ENCODE data around the gene CCDC170.

The CCDC170 gene

GRCh38 chr6:151633526-151634335, 139.9 kb downstream of the CCDC170 start:
- H3K4me3 ChIP-seq (ENCODE audit: low read depth, low read length, poor library complexity, severe bottlenecking) = no peak overlapping the region
- H3K9me3 ChIP-seq (ENCODE audit: low read length) = peaks cover 3% of the 10 kb centered on the region; the same call in 1 of the 2 replicates
- no peaks in the 10 kb centered on the region for H4K20me1 ChIP-seq (ENCODE audit: insufficient read depth, low read length)
- TF ChIP-seq EZH2 (IDR thresholded peaks at IDR 0.05; ENCODE audit: borderline replicate concordance, low read length) (no peak), CTCF (IDR thresholded peaks at IDR 0.05; ENCODE audit: low read length) (no peak)
- H3K4me2 ChIP-seq (ENCODE audit: low read length) = no peak overlapping the region
- H3K9me2 ChIP-seq (ENCODE audit: low read depth, low read length) = no peaks in the 10 kb centered on the region
- no peak overlapping the region for H3K9ac ChIP-seq (ENCODE audit: low read length)
- H3K27ac ChIP-seq (ENCODE audit: low read depth, low read length, poor library complexity, severe bottlenecking) = no peak overlapping the region
- no peaks in the 10 kb centered on the region for H3K79me2 ChIP-seq (ENCODE audit: insufficient read depth, low read length)
- H3K4me1 ChIP-seq (ENCODE audit: insufficient read depth, low read length, severe bottlenecking) = no peaks in the 10 kb centered on the region
- H2AFZ ChIP-seq (ENCODE audit: low read length) = no peak overlapping the region
- no peaks in the 10 kb centered on the region for H3K36me3 ChIP-seq (ENCODE audit: insufficient read depth, low read length)
- no peaks in the 10 kb centered on the region for H3F3A ChIP-seq (ENCODE audit: insufficient read depth, low read length)
- no peaks in the 10 kb centered on the region for H3K27me3 ChIP-seq (ENCODE audit: insufficient read depth, low read length)

- peaks cover 3% of the 10 kb centered on the region; the same call in 1 of the 2 replicates for H3K9me3 ChIP-seq (ENCODE audit: low read length)
- no peaks in the 10 kb centered on the region for H4K20me1 ChIP-seq (ENCODE audit: insufficient read depth, low read length)
- no peaks in the 10 kb centered on the region for H3K4me1 ChIP-seq (ENCODE audit: insufficient read depth, low read length, severe bottlenecking)
- H3K9ac ChIP-seq (ENCODE audit: low read length) = no peak overlapping the region
- no peaks in the 10 kb centered on the region for H3F3A ChIP-seq (ENCODE audit: insufficient read depth, low read length)
- no peaks in the 10 kb centered on the region for H3K9me2 ChIP-seq (ENCODE audit: low read depth, low read length)
- H3K27ac ChIP-seq (ENCODE audit: low read depth, low read length, poor library complexity, severe bottlenecking) = no peak overlapping the region
- TF ChIP-seq EZH2 (IDR thresholded peaks at IDR 0.05; ENCODE audit: borderline replicate concordance, low read length) = no peak
- no peak for TF ChIP-seq CTCF (IDR thresholded peaks at IDR 0.05; ENCODE audit: low read length)
- H3K36me3 ChIP-seq (ENCODE audit: insufficient read depth, low read length) = no peaks in the 10 kb centered on the region
- no peak overlapping the region for H2AFZ ChIP-seq (ENCODE audit: low read length)
- no peaks in the 10 kb centered on the region for H3K27me3 ChIP-seq (ENCODE audit: insufficient read depth, low read length)
- H3K4me3 ChIP-seq (ENCODE audit: low read depth, low read length, poor library complexity, severe bottlenecking) = no peak overlapping the region
- no peaks in the 10 kb centered on the region for H3K79me2 ChIP-seq (ENCODE audit: insufficient read depth, low read length)
- H3K4me2 ChIP-seq (ENCODE audit: low read length) = no peak overlapping the region
Measured at GRCh38 chr6:151634336-151634720, 140.5 kb downstream of the CCDC170 start.

GRCh38 chr6:151635741-151636140, 141.9 kb downstream of the CCDC170 start:
- no peak overlapping the region for H3K4me2 ChIP-seq (ENCODE audit: low read length)
- H3K27me3 ChIP-seq (ENCODE audit: insufficient read depth, low read length) = no peaks in the 10 kb centered on the region
- H3K79me2 ChIP-seq (ENCODE audit: insufficient read depth, low read length) = no peaks in the 10 kb centered on the region
- H3K4me1 ChIP-seq (ENCODE audit: insufficient read depth, low read length, severe bottlenecking) = no peaks in the 10 kb centered on the region
- H3K36me3 ChIP-seq (ENCODE audit: insufficient read depth, low read length) = no peaks in the 10 kb centered on the region
- no peaks in the 10 kb centered on the region for H3F3A ChIP-seq (ENCODE audit: insufficient read depth, low read length)
- H3K27ac ChIP-seq (ENCODE audit: low read depth, low read length, poor library complexity, severe bottlenecking) = no peak overlapping the region
- TF ChIP-seq EZH2 (IDR thresholded peaks at IDR 0.05; ENCODE audit: borderline replicate concordance, low read length) = no peak
- no peak for TF ChIP-seq CTCF (IDR thresholded peaks at IDR 0.05; ENCODE audit: low read length)
- no peaks in the 10 kb centered on the region for H4K20me1 ChIP-seq (ENCODE audit: insufficient read depth, low read length)
- H2AFZ ChIP-seq (ENCODE audit: low read length) = no peak overlapping the region
- no peak overlapping the region for H3K4me3 ChIP-seq (ENCODE audit: low read depth, low read length, poor library complexity, severe bottlenecking)
- no peaks in the 10 kb centered on the region for H3K9me2 ChIP-seq (ENCODE audit: low read depth, low read length)
- H3K9ac ChIP-seq (ENCODE audit: low read length) = no peak overlapping the region
- H3K9me3 ChIP-seq (ENCODE audit: low read length) = peaks cover 3% of the 10 kb centered on the region; the same call in 1 of the 2 replicates
